Heart left ventricle (tissue), 16 donors: ENCODE measurements around the gene CA4. TPM values are rescaled to one million over a fixed set of nuclear protein-coding genes. Genes with fewer than 3 reads are reported as not detected.
"Not testable (repeated sequence)": the region's sequence is repeated elsewhere in the genome, so short reads cannot be mapped to it uniquely, and the experiment has no call there.

Experiments used
- ATAC-seq, 4 donors: fragments of 200-7000 bp; cut with Tn5 transposase; one replicate each; pipeline ENCODE4 v1.9.1; 2020 to 2022; ENCODE audit warnings: moderate library complexity in 4 of 4, mild to moderate bottlenecking in 3 of 4, moderate number of reproducible peaks in 1 of 4
- DNase-seq, 5 donors: peaks; one replicate each; pipeline ENCODE4 v3.0.0-alpha.2; 2020
- H3K27ac ChIP-seq, 12 donors: fragments of 200-600 bp; sonication (generic) in 4 of 12; one replicate each; pipeline versions ENCODE4 v1.5.0 to v1.8.0; 2016 to 2022; ENCODE audit warnings: mild to moderate bottlenecking in 2 of 12
- H3K27me3 ChIP-seq, 9 donors: fragments of 200-600 bp; sonication (generic) in 2 of 9; one replicate each; pipeline versions ENCODE4 v1.5.1 to v1.8.0; 2016 to 2022; ENCODE audit warnings: mild to moderate bottlenecking in 3 of 9
- H3K36me3 ChIP-seq, 9 donors: fragments of 200-600 bp; sonication (generic) in 2 of 9; one replicate each; pipeline versions ENCODE4 v1.5.0 to v1.8.0; 2018 to 2022; ENCODE audit warnings: mild to moderate bottlenecking in 2 of 9
- H3K4me1 ChIP-seq, 12 donors: fragments of 200-600 bp; sonication (generic) in 4 of 12; one replicate each; pipeline versions ENCODE4 v1.5.0 to v1.8.0; 2016 to 2022; ENCODE audit warnings: mild to moderate bottlenecking in 3 of 12
- H3K4me3 ChIP-seq, 12 donors: fragments of 200-600 bp; sonication (generic) in 4 of 12; one replicate each; pipeline versions ENCODE4 v1.5.0 to v1.8.0; 2017 to 2022; ENCODE audit warnings: mild to moderate bottlenecking in 9 of 12, moderate library complexity in 4 of 12
- H3K9me3 ChIP-seq, 12 donors: fragments of 200-600 bp; sonication (generic) in 4 of 12; one replicate each; pipeline versions ENCODE4 v1.5.0 to v1.8.0; 2016 to 2022; ENCODE audit warnings: mild to moderate bottlenecking in 1 of 12
- CTCF ChIP-seq, 12 donors: fragments of 200-600 bp; sonication (generic) in 4 of 12; IDR thresholded peaks; one replicate each; pipeline versions ENCODE4 v1.5.0 to v1.8.0; 2018 to 2022; ENCODE audit warnings: antibody characterized with exemption in 12 of 12, mild to moderate bottlenecking in 5 of 12
- POLR2A ChIP-seq, 2 donors: fragments of 450-650 bp; IDR thresholded peaks; one replicate each; pipeline ENCODE4 v1.6.1; 2017; ENCODE audit warnings: antibody characterized with exemption in 2 of 2, mild to moderate bottlenecking in 2 of 2, moderate library complexity in 2 of 2
- WGBS, 4 donors: extraction: QIAGEN DNeasy Blood & Tissue Kit in 2 of 4; methylation state at CpG; one replicate each; pipeline versions ENCODE4 v1.1.5 to v1.1.7; 2013 to 2018; 5-methylcytosine and 5-hydroxymethylcytosine counted together
- intact Hi-C, 10 donors: fragments of 100-400 bp; cut with DNase I; formaldehyde crosslinking; loops; one replicate each; pipeline versions ENCODE4 v1.11.1 to v1.14.2; 2022
- long read RNA-seq, 3 donors: library from polyadenylated mRNA; unstranded; transcript quantifications; one replicate each; pipeline ENCODE4 v2.0.0, GENCODE V29; 2020 to 2021
- polyA plus RNA-seq, 2 donors: library from polyadenylated mRNA; stranded (reverse); fragments of 200-250 nt; gene quantifications; one replicate each; pipeline ENCODE4 v1.2.3, GENCODE V29; 2013
- total RNA-seq, 9 donors: library from RNA; depleted of rRNA in 2 of 9; stranded (reverse); fragments of >200 nt in 2 of 9; fragmentation: NEBNext Ultra II Directional in 3 of 9; extraction: Animal tissue kit (Norgen Biotek cat#: 25700) in 3 of 9; gene quantifications; one replicate each; pipeline versions ENCODE4 v1.1.0 to v1.2.4, GENCODE V29; 2016 to 2023
- donor health status: ischemic (EF 13 %, LVEDD 7.1; RV severe dilation, severe dysfunction).
- donor health status: healthy with polysubstance abuse.
- donor health status: DM: no; HTN: yes; CAD: no.
- donor health status: DM: no; HTN: no; CAD: no.
- donor health status: ischemic (EF 25% LVEDD 6.9; RV normal size, moderate dysfunction).
- donor health status: ischemic (EF 25% LVEDD 5.7; RV mildly dilated, moderate dysfunction).
- donor health status: healthy.
- donor health status: DM: yes; HTN: yes; CAD: no.
- donor health status: ischemic (EF 35%, LVEDD 5.7; RV mildly dilated, moderate dysfunction).
- donor health status: nonischemic (EF 11% LVEDD 7.7; RV severe dilation, severe dysfunction).
- donor health status: DM: yes; HTN: yes; CAD: no.
- donor health status: PGD.
- donor health status: ischemic (EF 29% LVEDD 5.4; RV normal size, mild dysfunction).
- donor health status: nonischemic (EF 23%, LVEDD 6.1; RV moderate dilation, normal function).

Gene CA4
- total RNA-seq: 10 to 100 TPM; 12.4 to 20.4 (median 17.1) TPM
- 10 to 100 TPM; 21.0 to 54.0 TPM for polyA plus RNA-seq
- long read RNA-seq, donor 1, transcript CA4-201 (8 exons, 1,154 nt): major isoform, 10 of 13 reads
- long read RNA-seq, donor 1, partial matches to known transcripts: 1 of 13 reads
- long read RNA-seq, donor 1, other reads (novel, unspliced or antisense): 2 of 13 reads
- long read RNA-seq, donor 2, transcript CA4-201 (8 exons, 1,154 nt): major isoform, 20 of 29 reads
- long read RNA-seq, donor 2, partial matches to known transcripts: 4 of 29 reads
- long read RNA-seq, donor 2, other reads (novel, unspliced or antisense): 5 of 29 reads
- long read RNA-seq, donor 3, transcript CA4-201 (8 exons, 1,154 nt): major isoform, 7 of 11 reads
- long read RNA-seq, donor 3, partial matches to known transcripts: 0 of 11 reads
- long read RNA-seq, donor 3, other reads (novel, unspliced or antisense): 4 of 11 reads

GRCh38 chr17:60149691-60150582 is at the start of gene CA4:
TSS of gene CA4 (plus strand) at chr17:60149973. CDS start at chr17:60150035, 62 bp downstream.
- H3K36me3 ChIP-seq: no peaks in the 10 kb centered on the region
- DNase-seq (peak in 1 of 5 donors; percentile 69), ATAC-seq (peak in 3 of 4 donors; percentile 10 to 33 (median 26))
- peak within 1 kb of the TSS; percentile 24 to 65 (median 54) for H3K4me3 ChIP-seq
- TF ChIP-seq CTCF (IDR thresholded peaks at IDR 0.05) (no peak), POLR2A (IDR thresholded peaks at IDR 0.05) (no peak)
- no peaks in the 10 kb centered on the region for H3K9me3 ChIP-seq
- intact Hi-C loops: loop anchor here in 1 of 10 donors (10.0 kb wide), 1 partner anchor 285 kb away; no protein-coding TSS in a partner anchor
- peak within 1 kb of the TSS in 10 of 12 donors; percentile 24 to 73 (median 55) for H3K27ac ChIP-seq
- H3K4me1 ChIP-seq: peaks cover 0 to 42% (median 21%) of the 10 kb centered on the region in 12 donors
- WGBS, 4 donors: 2 to 3% (median 2%) methylated on average over 25 to 81 of the region's 81 CpGs
- peaks cover 26 to 71% (median 66%) of the 10 kb centered on the region in 9 donors for H3K27me3 ChIP-seq

- H3K27ac ChIP-seq, H3K36me3 ChIP-seq, H3K4me3 ChIP-seq, H3K9me3 ChIP-seq, ATAC-seq, H3K27me3 ChIP-seq, H3K4me1 ChIP-seq, DNase-seq: not testable (repeated sequence)
- WGBS, 4 donors: 57 to 83% (median 74%) methylated on average over 1 of the region's 2 CpGs
- intact Hi-C loops: loop anchor here in 8 of 10 donors (10.0 kb wide), 2 partner anchors 334 to 344 kb away; no protein-coding TSS in a partner anchor
These were observed 49.2 kb upstream of the CA4 start for GRCh38 chr17:60100577-60100976.

- not testable (repeated sequence) for H3K36me3 ChIP-seq, H3K4me1 ChIP-seq, DNase-seq, H3K27me3 ChIP-seq, H3K9me3 ChIP-seq
- peak in 1 of 4 donors; percentile 11 for ATAC-seq
- peak overlapping the region in 10 of 12 donors; percentile 16 to 50 (median 40) for H3K4me3 ChIP-seq
- H3K27ac ChIP-seq: peak overlapping the region in 5 of 12 donors; percentile 17 to 71 (median 20)
- WGBS, 4 donors: 42 to 69% (median 46%) methylated on average over 11 of the region's 11 CpGs
- intact Hi-C loops: loop anchor here in 8 of 10 donors (10.0 kb wide), 2 partner anchors 333 to 343 kb away; no protein-coding TSS in a partner anchor
These were observed 47.6 kb upstream of the CA4 start for GRCh38 chr17:60102015-60102631.

- intact Hi-C loops: loop anchor here in 8 of 10 donors (10.0 kb wide), 2 partner anchors 332 to 342 kb away; no protein-coding TSS in a partner anchor
- Histone ChIP-seq H3K4me1 (peaks cover 0 to 9% (median 0%) of the 10 kb centered on the region in 12 donors), H3K9me3 (no peaks in the 10 kb centered on the region), H3K36me3 (no peaks in the 10 kb centered on the region), H3K27me3 (no peaks in the 10 kb centered on the region), H3K4me3 (peak overlapping the region in 10 of 12 donors; percentile 16 to 50 (median 40)), H3K27ac (peak overlapping the region in 5 of 12 donors; percentile 17 to 71 (median 20))
- 13 to 71% (median 23%) methylated on average over 19 to 20 of the region's 20 CpGs for WGBS, 4 donors
- peak in 3 of 4 donors; percentile 57 to 77 (median 60) for ATAC-seq
- peak in 3 of 5 donors; percentile 24 to 45 (median 32) for DNase-seq
- TF ChIP-seq CTCF (IDR thresholded peaks at IDR 0.05) (no peak), POLR2A (IDR thresholded peaks at IDR 0.05) (no peak)
These were observed 47.1 kb upstream of the CA4 start for GRCh38 chr17:60102632-60103096.
